NCI-H128 (cell line): ENCODE data around the gene EFNA3.

ENCODE experiments used
- DNase-seq: peaks from one replicate; lab custom pipeline; 2025; ENCODE audit not compliant: unreplicated experiment; lab: John Stamatoyannopoulos, UW

The EFNA3 gene

GRCh38 chr1:155130272-155131006 is 51.8 kb downstream of the EFNA3 start:
- no peak for DNase-seq

GRCh38 chr1:155131285-155131684 is 52.6 kb downstream of the EFNA3 start:
- no peak for DNase-seq

- no peak for DNase-seq
Measured at GRCh38 chr1:155131856-155132255, 53.2 kb downstream of the EFNA3 start.

GRCh38 chr1:155133799-155134281 is 55.2 kb downstream of the EFNA3 start:
- no peak for DNase-seq

- no peak for DNase-seq
Measured at GRCh38 chr1:155134322-155134721, 55.7 kb downstream of the EFNA3 start.

GRCh38 chr1:155134880-155135414 is 56.3 kb downstream of the EFNA3 start:
- DNase-seq, result peak; percentile 35

- DNase-seq, result peak; percentile 93
Measured at GRCh38 chr1:155135415-155136028, 56.9 kb downstream of the EFNA3 start, which contains the start of gene SLC50A1. TSS of gene SLC50A1 (plus strand) at chr1:155135852. CDS start at chr1:155135912, 60 bp downstream.

GRCh38 chr1:155136748-155137147 is 58.1 kb downstream of the EFNA3 start:
- no peak for DNase-seq
